GM19099 (cell line): ENCODE measurements around the gene DMPK.

Experiments
- POLR2A ChIP-seq: IDR thresholded peaks from 3 replicates; pipeline ENCODE4 v1.6.1; 2011; ENCODE audit warnings: low read depth; ENCODE audit not compliant: insufficient read length; ENCODE audit errors: extremely low read depth

DMPK gene

DNA sequence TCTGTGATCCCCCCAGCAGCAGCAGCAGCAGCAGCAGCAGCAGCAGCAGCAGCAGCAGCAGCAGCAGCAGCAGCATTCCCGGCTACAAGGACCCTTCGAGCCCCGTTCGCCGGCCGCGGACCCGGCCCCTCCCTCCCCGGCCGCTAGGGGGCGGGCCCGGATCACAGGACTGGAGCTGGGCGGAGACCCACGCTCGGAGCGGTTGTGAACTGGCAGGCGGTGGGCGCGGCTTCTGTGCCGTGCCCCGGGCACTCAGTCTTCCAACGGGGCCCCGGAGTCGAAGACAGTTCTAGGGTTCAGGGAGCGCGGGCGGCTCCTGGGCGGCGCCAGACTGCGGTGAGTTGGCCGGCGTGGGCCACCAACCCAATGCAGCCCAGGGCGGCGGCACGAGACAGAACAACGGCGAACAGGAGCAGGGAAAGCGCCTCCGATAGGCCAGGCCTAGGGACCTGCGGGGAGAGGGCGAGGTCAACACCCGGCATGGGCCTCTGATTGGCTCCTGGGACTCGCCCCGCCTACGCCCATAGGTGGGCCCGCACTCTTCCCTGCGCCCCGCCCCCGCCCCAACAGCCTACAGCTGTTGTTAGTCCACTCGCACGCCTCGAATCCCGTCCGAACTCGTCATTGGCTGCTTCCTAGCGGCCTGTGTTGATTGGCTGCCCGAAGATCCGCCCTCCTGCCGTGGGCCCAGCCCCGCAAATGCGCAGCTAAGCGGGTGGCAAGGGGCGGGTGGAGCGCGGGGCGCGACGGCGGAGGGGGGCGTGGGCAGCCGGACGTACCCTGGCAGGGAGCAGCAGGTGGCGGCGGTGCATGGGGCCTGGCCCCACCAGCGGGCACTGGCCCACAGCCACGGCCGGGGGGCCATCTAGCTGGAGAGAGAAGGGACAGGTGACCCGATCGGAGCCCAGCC is 11.8 kb downstream of the DMPK start:
- TF ChIP-seq POLR2A, result no peak

DNA sequence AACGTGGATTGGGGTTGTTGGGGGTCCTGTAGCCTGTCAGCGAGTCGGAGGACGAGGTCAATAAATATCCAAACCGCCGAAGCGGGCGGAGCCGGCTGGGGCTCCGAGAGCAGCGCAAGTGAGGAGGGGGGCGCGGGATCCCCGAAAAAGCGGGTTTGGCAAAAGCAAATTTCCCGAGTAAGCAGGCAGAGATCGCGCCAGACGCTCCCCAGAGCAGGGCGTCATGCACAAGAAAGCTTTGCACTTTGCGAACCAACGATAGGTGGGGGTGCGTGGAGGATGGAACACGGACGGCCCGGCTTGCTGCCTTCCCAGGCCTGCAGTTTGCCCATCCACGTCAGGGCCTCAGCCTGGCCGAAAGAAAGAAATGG is 12.5 kb downstream of the DMPK start:
- no peak for TF ChIP-seq POLR2A

DNA sequence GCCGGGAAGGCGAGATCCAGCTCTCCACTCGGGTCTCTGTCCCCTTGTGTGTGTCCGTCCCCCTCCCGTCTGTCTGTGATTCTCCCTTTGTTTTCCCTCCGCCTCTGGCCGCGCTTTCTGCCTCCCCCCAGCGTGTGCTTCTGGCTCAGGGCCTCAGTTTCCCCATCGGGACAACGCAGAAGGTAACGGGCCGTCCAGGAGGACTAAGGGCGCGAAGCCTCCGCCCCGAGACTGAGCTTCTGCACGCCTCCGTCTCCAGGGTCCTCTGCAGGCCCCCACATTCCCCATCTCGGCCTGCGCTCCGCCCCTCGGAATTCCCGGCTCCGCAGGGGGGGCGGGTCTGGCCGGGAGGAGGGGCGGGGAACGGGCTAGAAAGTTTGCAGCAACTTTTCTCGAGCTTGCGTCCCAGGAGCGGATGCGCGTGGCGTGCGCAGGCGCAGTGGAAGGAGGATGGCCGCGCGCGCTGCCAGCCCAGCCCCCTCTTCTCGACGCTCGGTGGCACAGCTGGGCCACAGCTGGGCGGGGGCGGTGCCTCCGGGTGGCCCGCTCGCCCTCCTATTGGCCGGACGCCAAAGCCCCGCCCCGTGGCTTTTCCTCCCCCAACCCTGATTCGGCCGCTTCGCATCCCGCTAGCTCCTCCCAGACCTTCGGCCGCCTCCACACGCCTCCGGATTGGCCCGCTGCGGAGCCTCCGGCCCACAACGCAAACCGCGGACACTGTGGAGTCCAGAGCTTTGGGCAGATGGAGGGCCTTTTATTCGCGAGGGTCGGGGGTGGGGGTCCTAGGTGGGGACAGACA is 13.1 kb downstream of the DMPK start, which contains the start of gene SIX5:
TSS of gene SIX5 (minus strand) at position 269 of the 799 bp plus-strand sequence. CDS start 408 bp downstream, outside the sequence.
- TF ChIP-seq POLR2A, result peak; percentile 50

GRCh38 chr19:45768655-45768983 is 13.7 kb downstream of the DMPK start:
- no peak for TF ChIP-seq POLR2A

GRCh38 chr19:45767881-45768654 is 14.2 kb downstream of the DMPK start:
- peak; percentile 44 for TF ChIP-seq POLR2A

- no peak for TF ChIP-seq POLR2A
These were observed 14.8 kb downstream of the DMPK start for GRCh38 chr19:45767410-45767880.

DNA sequence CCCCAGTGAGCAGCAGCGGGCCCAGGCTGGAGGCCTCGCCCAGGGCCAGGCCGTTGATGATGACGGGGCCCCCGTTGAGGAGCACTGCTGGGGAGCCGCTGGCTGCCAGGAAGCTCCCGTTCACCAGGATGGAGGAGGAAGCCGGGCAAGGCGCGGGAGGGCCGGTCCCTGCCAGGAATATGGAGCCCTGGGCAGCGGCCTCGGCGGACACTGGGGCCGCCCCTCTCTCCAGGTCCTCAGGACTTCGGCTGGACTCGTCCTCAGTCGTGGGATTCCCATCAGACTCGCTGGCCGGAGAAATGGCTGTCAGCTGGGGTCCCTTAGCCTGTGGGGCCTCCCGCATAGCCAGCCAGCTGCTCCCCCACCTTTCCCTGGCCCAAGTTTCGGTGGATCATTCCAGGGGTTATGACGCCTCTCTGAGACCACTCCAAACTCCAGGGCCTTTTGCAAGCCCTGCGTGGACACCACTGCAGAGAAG is 15.4 kb downstream of the DMPK start:
- no peak for TF ChIP-seq POLR2A

- TF ChIP-seq POLR2A, result no peak
These were observed 15.9 kb downstream of the DMPK start for GRCh38 chr19:45766296-45766868.

GRCh38 chr19:45765702-45766295 is 16.5 kb downstream of the DMPK start:
- no peak for TF ChIP-seq POLR2A

DNA sequence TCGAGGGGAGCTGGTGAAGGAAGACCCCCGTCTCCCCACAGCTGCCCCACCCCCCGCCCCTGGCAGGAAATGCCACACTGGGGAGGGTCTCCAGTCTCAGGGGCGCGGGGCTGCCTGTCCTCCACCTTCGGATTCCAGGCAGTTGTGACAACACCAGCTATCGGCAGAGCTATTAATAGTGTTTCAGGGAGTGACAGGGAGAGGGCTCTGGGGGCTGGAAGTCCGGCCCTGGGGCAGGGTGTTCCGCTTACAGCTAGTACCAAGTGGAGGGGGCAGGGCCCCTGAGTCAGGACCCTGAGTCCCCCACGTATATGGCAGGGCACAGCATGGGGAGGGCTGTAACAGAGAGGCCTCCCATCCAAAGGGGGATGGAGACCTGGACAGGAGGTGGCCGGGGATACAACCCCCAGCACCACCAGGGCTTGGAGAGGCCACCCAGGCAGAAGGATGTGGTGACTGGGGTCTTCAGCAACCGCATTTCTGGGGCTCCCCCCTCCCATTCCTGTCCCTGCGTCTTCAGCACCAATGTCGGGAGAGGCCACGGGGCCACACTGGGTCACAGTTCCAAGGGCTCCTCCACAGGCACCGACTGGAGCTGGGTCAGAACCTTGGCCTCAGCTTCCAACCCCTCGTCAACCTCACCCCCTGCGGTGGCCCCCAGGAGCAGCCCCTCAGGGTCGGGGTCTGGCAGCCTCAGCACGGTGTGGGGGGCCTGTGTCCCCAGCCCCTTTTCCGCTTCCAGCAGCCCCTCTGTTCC is 17.2 kb downstream of the DMPK start:
- TF ChIP-seq POLR2A, result no peak

- no peak for TF ChIP-seq POLR2A
These were observed 17.8 kb downstream of the DMPK start for GRCh38 chr19:45764475-45764874.

DNA sequence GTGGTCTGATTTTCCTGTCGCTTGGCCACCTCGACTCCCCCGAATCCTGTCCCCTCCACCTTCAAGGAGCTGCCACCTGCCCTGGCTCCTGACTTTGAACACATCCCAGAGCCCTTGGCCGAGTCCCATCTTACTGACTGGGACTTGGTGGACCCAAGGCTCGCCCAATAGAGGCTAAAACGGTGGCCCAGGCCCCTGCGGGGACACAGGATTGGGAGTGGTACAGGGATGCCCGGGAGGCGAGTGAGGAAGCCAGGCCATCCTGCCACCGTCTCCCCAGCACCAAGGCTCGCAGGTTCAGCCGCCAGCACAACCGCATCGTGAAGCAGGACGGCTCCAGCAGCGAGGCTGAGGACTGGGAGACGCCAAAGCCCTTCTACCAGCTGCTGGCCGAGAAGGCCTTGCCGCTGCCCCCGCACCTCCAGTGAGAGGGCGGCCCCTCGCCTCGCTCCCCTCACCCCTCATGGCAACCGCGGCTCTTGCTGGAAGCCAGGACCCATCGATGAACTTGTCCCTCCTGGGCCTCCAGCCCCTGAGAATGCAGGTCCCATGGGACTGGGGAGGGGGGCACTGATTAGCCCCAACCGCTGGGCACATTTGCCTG is 18.5 kb downstream of the DMPK start:
- TF ChIP-seq POLR2A, result no peak
